ENCODE data around the gene GAK.
"Not testable (repeated sequence)": the region's sequence is repeated elsewhere in the genome, so short reads cannot be mapped to it uniquely, and the experiment has no call there.

The GAK gene

DNA sequence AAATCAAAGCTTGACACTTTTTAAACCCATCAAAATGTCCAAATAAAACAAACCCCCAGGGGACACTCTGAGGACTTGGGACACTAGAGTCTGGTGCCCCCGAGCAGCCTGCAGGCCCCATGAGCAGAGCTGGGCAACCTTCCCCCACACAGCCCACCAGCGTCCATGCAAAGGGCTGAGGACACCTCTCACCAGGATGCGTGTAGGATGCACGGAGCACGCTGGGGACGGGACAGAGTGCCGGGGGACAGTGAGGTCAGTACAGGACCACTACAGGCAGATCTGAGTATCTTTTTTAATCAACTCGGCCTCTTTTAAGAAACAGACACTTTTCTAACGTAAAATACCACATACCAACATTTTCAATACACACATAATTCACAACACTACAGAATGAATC is 6.9 kb downstream of the GAK start:
- no peak for DNase-seq

DNA sequence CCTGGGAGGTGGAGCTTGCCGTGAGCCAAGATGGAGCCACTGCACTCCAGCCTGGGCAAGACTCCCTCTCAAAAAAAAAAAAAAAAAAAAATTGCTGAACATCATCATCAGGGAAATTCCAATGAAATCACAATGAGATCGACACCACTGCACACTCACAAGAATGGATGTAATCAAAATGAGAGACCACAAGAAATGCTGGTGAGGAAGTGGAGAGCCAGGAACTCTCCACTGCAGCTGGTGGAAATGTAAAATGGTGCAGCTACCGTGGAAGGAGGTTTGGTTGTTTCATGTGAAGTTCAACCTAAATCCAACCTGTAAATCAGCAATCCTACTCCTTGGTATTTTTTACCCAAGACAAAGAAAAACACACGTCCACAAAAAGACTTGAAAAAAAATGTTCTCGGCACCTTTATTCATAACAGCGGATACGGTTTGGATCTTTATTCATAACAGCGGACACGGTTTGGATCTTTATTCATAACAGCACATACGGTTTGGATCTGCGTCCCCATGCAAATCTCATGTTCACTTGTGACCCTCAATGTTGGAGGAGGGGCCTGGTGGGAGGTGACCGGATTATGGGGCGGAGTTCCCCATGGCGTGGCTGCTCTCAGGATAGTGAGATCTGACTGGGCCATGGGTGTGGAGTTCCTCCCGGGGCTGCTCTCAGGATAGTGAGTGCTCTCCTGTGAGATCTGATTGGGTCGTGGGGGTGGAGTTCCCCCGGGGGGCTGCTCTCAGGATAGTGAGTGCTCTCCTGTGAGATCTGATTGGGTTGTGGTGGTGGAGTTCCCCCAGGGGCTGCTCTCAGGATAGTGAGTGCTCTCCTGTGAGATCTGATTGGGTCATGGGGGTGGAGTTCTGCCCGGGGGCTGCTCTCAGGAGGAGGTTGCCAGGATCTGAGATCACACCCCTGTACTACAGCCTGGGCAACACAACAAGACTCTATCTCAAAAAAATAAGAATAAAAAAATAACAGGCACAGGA is 7.7 kb downstream of the GAK start:
- DNase-seq: no peak

DNA sequence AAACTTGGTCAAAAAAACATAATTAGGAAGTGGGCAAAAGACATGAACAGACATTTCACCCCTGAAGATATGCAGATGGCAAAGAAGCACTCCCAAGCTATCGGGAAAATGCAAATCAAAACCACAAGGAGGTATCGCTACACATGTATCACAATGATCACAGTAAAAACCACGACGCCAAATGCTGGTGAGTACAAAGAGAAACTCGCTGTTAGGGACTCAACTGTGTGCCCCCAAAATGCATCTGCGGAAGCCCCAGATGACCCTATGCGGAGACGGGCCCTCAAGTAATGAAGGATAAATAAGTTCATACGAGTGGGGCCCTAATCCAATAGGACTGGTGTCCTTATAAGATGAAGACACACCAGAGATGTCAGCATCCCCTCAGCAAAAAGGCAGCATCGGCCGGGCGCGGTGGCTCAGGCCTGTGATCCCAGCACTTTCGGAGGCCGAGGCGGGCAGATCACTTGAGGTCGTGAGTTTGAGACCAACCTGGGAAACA is 10.2 kb downstream of the GAK start:
- DNase-seq: no peak

DNA sequence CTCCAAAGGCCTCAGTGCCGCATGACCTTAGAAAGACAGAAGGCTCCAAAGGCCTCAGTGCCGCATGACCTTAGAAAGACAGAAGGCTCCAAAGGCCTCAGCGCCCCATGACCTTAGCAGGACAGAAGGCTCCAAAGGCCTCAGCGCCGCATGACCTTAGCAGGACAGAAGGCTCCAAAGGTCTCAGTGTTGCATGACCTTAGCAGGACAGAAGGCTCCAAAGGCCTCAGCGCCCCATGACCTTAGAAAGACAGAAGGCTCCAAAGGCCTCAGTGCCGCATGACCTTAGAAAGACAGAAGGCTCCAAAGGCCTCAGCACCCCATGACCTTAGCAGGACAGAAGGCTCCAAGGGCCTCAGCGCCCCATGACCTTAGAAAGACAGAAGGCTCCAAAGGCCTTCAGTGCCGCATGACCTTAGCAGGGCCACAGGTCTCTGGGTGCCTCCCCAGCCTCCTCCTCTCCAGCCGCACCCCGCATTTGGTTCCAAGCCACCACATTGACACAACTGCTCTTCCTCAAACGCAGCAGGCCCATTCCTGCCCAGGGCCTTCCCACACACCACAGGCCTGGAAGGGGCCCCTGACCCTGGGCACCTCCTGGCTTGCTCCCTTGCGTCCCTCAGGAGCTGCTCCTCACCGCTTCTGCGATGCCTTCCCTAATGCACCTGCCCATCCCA is 13.0 kb downstream of the GAK start:
- not testable (repeated sequence) for DNase-seq

DNA sequence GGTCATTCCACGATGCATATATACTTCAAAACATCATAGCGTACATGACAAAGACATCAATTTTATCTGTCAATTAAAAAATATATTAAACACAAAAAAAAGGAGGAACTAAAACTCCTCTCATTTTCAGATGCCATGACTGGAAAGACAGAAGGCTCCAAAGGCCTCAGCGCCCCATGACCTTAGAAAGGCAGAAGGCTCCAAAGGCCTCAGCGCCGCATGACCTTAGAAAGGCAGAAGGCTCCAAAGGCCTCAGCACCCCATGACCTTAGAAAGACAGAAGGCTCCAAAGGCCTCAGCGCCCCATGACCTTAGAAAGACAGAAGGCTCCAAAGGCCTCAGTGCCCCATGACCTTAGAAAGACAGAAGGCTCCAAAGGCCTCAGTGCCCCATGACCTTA is 13.5 kb downstream of the GAK start:
- not testable (repeated sequence) for DNase-seq

DNA sequence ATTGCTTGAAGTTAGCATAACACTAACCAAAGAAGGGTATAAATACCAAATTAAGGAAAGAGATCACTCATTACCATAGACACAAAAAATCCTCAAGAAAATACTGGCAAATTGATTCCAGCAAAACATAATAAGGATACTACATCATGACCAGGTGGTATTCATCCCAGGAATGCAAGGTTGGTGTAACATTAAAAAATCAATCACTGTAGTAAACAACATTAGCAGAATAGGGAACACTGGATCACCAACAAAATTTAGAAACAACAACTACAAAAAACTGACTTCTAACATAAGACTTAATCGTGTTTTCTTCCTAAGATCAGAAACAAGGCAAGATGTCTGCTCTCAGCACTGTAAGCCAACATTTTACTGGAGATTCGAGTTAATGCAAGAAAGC is 14.1 kb downstream of the GAK start:
- no peak for DNase-seq

DNA sequence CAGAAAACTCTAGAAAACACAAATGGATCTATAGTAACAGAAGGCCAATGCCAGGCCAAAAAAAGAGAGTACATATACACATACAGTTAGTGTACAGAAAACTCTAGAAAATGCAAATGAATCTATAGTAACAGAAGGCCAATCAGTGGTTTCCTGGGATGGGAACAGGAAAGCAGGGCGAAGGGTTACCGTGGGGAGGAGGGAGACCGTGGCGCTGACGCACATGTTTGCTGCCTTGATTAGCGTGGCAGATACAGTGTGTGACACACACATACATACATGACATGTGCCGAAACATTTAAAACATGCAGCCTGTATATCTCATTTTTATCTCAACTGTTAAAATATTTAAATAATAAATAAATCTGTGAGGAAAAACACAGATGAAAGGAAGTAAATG is 14.7 kb downstream of the GAK start:
- no peak for DNase-seq

DNA sequence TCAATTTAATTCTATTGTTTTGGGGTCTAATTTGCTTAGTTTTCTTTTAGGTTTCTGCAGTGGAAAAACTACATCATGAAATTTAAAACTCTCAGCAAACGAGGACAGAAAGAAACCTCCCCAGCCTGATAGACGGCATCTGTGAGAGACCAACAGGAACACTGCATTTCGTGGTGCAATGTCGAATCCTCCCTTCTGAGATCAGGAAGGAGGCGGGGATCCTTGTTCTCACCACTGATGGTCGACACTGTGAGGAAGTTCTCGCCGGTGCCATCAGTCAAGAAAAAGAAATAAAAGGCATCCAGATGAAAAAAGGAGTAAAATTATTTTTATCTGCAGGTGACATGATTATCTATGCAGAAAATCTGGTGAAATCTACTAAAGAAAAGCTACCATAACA is 16.5 kb downstream of the GAK start:
- DNase-seq: no peak

DNA sequence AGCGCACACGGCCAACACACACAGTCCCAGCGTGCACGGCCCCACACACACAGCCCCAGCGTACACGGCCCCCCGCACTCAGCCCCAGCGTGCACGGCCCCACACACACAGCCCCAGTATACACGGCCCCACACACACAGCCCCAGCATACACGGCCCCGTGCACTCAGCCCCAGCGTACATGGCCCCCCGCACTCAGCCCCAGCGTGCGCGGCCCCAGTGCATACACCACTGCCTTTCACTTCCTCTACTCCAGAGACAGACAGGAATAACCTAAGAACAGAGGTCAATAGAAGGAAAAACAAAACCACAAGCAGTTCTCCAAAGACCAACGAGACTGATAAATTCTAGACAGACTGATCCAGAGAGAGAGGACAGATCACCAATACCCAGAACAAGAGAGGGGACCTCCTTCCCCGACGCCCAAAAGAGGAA is 17.1 kb downstream of the GAK start:
- no peak for DNase-seq

DNA sequence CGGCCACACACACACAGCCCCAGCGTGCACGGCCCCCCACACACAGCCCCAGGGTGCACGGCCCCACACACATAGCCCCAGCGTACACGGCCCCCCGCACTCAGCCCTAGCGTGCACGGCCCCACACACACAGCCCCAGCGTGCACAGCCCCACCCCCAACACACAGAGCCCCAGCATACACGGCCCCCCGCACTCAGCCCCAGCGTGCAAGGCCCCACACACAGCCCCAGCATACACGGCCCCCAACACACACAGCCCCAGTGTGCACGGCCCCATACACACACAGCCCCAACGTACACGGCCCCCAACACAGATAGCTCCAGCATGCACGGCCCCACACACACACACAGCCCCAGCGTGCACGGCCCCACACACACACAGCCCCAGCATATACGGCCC is 17.6 kb downstream of the GAK start:
- no peak for DNase-seq

DNA sequence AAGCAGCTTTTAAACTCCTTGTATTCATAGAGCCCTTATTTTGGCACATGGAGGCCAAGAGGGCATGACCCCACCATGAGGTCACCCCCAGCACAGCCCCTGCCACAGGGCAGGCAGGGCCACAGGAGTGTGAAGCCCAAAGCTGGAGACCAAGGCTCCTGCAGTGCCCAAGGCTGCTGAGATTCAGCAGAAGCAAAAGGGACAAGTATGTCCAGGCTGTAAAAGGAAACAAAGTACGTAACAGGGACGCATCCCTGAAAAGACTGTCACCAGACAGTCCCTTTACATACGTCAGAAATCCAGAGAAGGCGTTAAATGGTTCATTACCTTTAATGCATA is 18.9 kb downstream of the GAK start:
- DNase-seq: no peak

DNA sequence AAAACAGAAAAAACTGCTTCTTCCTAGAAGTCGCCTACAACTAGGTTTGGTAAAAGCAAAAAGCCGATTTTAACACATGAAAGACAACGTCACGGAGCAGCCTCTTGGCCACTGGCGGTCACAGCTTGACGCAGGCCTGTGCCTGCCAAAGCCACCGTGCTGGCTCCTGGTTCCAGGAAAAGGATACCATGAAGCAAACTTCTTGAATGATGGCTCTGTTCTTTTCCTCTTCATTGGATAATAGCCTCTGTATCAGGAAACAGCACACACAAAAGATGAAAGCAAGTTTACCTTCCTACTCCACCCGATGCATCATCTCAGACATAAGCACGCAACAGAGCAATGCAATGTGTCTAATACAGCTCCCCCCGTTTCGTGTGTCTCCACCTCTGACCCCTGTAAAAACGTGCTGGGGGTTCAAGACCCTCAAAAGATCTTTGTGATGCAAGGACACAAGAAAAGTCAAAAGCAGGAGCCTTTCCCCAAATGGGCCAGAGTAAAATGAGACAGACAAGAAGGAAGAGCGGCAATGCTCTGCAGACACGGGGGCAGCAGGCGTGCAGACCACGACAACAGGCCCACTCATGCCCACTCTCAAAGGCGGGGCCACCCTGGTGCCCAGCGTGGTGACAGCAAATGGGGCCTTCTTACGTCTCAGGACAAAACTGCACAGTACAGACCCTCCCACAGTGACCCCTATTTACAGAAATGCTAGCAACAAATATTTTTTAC is 19.4 kb downstream of the GAK start:
- no peak for DNase-seq

DNA sequence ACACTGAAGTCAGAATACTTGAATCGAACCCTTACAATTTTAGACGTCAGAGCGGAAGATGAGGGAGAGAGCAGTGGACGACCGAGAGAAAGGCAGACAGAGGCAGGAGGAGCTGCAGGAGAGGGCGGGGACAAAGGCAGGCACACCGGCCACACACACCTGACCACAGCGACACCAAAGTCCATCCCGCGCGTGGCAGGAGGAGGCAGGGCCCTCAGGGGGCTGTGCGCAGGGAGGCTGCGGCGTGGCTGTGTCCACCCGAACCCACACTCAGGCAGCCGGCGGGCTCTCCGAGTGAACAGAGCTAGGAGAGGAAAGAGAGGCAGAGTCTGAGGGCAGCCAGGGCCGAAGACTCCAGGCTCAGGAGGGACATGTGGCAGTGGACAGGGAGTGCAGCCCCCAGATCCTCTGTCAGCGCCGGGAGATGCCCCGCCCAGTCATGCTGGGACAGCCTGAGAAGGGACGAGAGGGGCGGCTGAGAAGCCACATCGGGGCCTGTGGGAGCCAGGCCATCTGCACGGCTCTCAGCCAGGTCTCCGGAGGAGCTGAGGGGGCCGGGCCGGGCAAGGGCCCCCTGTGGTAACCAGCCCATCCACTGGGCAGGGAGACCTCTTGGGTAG is 20.1 kb downstream of the GAK start:
- DNase-seq: no peak

DNA sequence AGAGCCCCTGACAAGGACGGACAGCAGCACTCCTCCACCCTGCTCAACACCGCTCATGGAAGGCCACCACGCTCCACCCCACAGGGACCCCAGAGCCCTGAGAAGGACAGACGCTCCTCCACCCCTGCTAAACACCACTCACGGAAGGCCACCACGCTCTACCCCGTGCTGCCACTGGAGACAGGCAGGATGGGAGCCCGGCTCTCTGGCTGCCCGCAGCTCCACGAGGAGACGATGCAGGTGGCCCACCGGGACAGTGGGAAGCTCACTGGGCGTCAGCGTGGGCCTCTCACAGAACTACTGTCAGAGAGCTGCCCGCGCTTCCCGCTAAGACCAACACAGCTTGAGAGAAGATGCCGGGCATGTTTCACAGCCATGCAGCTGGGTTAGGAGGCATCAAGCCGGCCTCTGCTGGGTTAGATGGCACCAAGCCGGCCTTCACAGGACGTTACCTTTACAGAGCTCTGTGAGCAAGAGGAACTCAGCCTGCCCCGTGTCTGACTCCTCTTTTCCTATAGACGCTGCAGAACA is 20.8 kb downstream of the GAK start:
- no peak for DNase-seq

DNA sequence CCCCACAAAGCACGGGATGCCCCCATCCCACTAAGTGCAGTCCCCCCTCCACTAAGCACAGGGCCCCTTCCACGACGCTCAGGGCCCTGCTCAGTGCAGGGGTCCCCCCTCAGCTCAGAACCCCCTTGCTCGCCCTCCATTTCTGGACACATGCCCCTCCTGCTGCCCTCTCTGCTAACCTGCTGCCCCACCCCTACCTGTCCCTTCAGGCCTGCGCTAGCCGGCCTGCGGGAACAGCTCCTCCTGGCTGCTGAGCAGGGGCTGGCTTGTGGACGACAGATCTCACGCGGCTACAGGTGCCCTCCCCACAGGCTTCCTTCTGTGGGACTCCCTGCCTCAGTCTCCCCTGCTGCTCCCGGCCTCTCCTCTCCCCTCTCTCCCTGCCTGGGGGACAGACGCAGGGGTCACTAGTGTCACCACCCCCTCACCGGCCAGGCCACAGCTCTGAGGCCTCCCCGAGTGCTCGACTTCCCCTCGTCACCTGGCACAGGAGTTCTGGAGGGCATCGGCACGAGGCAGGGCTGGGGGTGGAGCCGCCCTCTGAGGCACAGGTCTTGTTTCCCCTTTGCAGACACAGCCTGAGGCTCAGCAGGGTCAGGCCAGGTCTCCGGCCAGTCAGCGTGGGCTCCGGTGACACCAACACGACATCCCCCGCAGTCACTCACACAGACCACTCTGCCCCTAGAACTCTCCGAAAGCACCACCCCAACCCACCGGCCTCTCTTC is 21.6 kb downstream of the GAK start:
- DNase-seq: no peak

DNA sequence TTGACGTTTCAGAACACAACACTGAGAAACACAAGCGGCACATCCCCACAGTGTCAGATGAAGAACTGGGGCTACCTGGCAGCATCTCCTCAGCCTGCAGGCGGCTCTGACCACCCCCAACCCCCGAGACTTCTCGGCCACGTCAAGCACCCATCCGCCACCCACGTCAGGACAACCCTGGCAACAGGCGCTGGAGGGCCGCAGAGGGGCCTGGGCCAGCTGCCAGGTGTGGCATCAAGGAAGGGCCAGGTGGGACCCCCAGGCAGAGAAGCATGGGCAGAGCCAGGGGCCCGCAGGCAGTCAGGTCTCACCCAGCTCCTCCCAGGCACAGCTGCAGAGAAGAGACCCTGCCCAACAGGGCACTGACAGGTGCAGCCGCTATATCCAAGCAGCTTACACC is 22.3 kb downstream of the GAK start:
- no peak for DNase-seq

DNA sequence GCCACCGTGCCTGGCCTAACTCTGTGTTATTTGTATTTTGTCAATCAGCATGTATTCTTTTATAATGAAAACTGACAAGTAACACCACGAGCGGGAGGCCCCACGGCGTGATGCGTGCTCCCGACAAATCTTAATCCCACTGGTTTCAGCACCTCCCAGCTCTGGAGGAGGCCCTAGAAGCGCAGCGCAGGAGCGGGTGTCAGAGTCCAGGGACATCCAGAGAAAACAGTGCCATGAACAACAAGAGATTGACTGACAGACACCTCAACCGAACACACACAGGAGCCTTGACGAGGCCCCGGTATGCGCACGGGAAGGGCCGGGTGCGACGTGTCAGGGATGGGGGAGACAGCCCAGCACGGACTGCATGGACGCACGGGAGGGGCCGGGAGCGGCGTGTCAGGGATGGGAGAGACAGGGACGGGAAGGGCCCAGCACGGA is 23.0 kb downstream of the GAK start:
- DNase-seq: no peak

DNA sequence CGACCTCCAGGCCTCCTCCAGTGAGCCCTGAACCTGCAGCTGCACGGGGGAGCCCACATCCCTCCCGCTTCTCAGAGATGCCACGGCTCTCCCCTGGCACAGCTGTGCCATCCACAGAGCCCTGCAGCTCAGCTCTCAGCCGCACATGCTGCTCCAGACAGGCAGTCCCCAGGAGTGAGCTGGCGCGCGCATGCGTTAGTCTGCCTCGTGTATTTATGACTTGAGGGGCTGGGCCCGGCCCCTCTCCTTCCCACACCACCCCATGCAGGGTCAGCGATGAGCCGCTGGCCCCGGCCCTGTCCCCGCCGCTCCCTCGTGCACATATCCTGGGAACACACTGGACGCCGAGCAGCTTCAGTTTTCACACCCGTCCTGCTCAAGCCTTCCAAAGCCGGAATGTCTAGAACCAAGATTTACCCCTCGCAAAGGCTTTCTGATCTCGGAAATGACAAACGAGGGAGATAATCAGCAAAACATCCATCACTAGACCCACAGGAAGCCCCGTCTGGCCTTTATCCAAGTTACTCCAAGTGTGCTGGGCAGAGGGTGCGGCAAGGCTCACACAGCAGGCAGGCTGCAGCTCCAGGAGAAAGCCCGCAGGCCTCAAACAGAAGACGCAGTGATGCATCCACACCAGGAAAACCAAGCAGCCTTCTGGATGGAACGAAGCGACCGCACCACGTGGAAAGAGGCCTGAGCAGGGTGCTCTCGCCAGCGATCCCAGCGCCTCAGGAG is 24.3 kb downstream of the GAK start:
- no peak for DNase-seq

DNA sequence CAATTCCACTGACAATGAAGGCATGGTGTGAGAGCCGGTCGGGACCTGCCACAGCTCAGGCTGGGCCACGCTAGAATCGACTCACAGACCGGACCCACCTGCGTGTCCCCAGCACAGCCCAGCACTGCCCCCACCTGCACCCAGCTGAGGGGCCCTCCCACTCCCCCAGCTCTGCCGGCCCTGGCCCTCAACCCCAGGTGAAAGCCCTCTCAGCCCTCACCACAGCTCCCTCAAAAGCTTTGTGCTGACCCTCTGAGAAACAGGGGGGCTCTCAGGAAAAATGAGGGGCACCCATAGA is 25.1 kb downstream of the GAK start:
- DNase-seq: no peak

DNA sequence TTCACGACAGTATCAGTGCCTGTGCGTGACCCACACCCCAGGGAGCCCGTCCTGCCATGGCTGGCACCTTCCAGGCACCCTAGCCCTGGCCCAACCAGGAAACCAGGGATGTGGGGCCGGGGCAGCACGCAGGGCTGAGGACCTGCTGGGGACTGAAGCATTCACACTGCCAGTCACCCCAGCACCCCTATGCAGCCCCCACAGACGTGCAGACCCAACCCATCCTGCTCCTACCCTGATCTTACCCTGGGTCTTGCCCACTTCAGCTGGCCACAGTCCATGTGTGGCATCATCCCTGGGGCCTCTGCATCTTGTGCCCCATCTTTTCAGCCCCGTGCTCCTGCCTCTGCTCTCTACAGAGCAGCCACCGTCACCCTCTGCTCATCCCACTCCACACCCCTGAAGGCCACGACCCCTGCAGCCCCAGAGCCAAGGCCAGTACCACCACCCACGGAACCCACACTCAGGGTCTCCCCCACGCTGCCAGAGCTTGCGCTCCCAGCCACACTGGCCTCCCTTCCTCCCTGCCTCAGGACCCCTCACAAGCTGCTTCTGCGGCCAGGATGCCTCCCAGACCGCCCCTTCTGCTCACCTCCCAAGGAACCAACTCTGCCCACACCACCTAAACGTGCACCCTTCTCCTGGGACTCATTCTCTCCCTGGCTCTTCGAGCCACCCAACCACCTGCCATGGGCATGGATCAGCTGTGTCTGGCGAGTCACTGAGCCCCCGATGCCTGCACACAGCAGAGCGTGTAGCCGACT is 25.6 kb downstream of the GAK start:
- DNase-seq: no peak

All from activated CD4-positive, alpha-beta T cell treated with anti-CD3 and anti-CD28 coated beads for 1 hour (primary cell).